ENCODE measurements around the gene FPGS.
"Not testable (repeated sequence)": the region's sequence is repeated elsewhere in the genome, so short reads cannot be mapped to it uniquely, and the experiment has no call there.

FPGS gene

GRCh38 chr9:127771570-127772189 lies 31.0 kb upstream of the FPGS start:
- FAIRE-seq = no peak

GRCh38 chr9:127772603-127773002 lies 30.1 kb upstream of the FPGS start:
- no peak for FAIRE-seq

- no peak for FAIRE-seq
These were observed 29.4 kb upstream of the FPGS start for GRCh38 chr9:127773272-127773671.

- FAIRE-seq = no peak
These were observed 28.7 kb upstream of the FPGS start for GRCh38 chr9:127773981-127774380.

GRCh38 chr9:127776195-127776923 lies 26.3 kb upstream of the FPGS start:
- FAIRE-seq = no peak

GRCh38 chr9:127776924-127777289 lies 25.8 kb upstream of the FPGS start:
- FAIRE-seq = no peak

- no peak for FAIRE-seq
These were observed 25.2 kb upstream of the FPGS start for GRCh38 chr9:127777368-127777980.

- no peak for FAIRE-seq
These were observed 24.2 kb upstream of the FPGS start, which contains the start of gene SH2D3C for GRCh38 chr9:127778280-127779135. Gene SH2D3C, minus strand, starts transcription at chr9:127778666. Its CDS starts 39 bp downstream, at chr9:127778627.

GRCh38 chr9:127779136-127779981 lies 23.3 kb upstream of the FPGS start:
- no peak for FAIRE-seq

- no peak for FAIRE-seq
These were observed 22.4 kb upstream of the FPGS start for GRCh38 chr9:127780126-127780885.

- not testable (repeated sequence) for FAIRE-seq
These were observed 21.8 kb upstream of the FPGS start for GRCh38 chr9:127780909-127781308.

- no peak for FAIRE-seq
These were observed 20.9 kb upstream of the FPGS start for GRCh38 chr9:127781806-127782205.

GRCh38 chr9:127783111-127784008 lies 19.3 kb upstream of the FPGS start:
- FAIRE-seq = no peak

- FAIRE-seq = no peak
These were observed 17.4 kb upstream of the FPGS start for GRCh38 chr9:127785023-127785932.

GRCh38 chr9:127785933-127786772 lies 16.5 kb upstream of the FPGS start, which contains the start of gene CDK9:
Gene CDK9, plus strand, starts transcription at chr9:127786034. Its CDS starts 115 bp downstream, at chr9:127786149.
- no peak for FAIRE-seq

GRCh38 chr9:127786773-127787104 lies 15.9 kb upstream of the FPGS start:
- FAIRE-seq = no peak

GRCh38 chr9:127788337-127789011 lies 14.2 kb upstream of the FPGS start:
- no peak for FAIRE-seq

GRCh38 chr9:127789179-127789578 lies 13.5 kb upstream of the FPGS start:
- FAIRE-seq = no peak

Data from colon (tissue), 2 donors.